HG03442 (cell line): ENCODE data around the gene SMIM5.
"Not testable (repeated sequence)": the region's sequence is repeated elsewhere in the genome, so short reads cannot be mapped to it uniquely, and the experiment has no call there.

ENCODE experiments used
- ATAC-seq: cut with Tn5 transposase; IDR thresholded peaks from one replicate; pipeline ENCODE4 v1.9.1; 2021; ENCODE audit warnings: mild to moderate bottlenecking, moderate library complexity; ENCODE audit not compliant: unreplicated experiment

The SMIM5 gene, protein sequence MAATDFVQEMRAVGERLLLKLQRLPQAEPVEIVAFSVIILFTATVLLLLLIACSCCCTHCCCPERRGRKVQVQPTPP

DNA sequence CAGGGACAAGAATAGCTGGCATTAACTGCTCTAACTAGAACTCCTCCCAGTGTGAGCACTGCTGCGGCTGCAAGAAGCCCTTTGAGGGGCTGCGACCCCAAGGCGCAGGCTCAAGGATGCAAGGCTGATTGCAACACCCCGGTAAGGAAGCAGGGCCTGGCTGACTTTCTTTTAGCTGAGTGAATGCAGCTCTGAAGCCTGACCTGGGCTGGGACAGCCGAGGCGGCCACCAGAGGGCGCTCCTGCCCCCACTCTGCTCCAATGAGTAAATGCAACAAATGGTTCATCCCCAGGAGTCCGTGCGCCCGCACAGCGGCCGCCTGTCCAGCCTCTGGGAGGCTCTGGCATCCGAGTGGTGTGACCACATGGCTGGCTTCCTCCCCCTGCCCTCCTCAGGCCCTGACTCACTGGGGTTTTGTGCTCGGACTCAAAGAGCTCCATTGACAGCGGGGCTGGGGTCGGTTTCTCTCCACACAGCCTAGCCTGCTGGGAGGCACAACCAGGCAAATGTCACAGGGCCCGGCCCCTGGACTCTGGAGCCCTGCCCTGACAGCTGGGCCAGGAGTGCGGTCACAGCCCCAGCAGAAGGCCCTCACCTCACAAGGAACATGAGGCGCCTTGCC, at the start of gene SMIM5:
Gene SMIM5, plus strand, starts transcription at position 572 of the 623 bp plus-strand sequence. CDS start 6,768 bp downstream, outside the sequence.
- no peak for ATAC-seq

DNA sequence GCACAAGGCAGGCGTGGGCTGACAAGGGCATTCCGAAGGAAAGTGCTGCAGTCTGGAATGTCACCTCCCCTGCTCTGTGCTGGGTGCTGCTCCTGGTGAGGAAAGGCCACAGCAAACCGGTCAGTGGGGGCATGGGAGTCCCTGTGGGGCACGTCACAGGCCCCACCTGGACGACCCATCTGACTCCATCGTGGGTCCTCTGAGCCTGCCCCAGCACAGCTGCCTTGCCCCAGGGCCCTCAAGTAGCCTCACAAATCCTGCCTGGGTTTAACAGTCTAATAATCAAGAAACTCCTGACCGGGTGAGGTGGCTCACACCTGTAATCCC, 48.4 kb upstream of the SMIM5 start:
- no peak for ATAC-seq

DNA sequence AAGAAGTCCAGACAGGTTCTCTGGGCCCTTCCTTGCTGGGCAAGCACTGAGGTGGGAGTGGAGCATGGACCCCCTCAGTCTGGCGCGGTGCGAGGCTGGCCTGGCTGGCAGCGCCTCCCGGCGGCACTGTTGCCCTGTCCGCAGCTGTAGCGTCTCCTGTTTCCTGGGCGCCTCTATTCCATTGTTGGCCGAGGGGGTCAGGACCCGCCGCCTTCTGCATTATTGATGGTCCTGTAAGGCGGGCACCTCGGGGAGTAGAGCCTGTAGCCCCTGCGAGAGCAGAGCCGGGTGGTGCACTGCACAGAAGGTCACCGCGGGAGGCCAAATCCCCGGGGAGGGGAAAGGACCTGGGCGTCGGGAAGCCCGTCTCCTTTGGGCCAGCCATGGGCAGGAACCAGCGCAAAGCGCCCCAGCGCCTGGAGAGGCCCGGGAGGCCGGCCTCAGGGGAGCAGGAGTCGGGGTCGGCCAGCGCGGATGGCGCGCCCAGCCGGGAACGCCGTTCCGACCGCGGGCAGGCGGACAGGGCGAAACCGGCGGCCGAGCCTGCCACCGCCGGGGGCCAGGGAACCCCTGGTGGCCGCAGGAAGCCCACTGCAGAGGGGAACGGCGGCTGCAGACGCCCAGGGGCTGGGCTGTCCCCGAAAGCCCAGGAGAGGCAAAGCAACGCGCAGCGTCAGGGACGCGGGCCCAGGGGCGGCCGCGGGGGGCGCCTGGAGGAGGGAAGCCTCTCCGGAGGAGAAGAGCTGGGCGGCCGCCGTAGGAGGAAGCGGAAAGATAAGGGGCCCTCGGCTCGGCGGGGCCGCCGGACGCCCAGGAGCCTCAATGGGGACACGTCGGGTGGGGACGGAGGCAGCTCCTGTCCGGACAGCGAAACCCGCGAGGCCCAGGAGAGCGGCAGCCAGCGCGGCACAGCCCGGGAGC, 45.3 kb upstream of the SMIM5 start, which contains the start of gene MYO15B:
Gene MYO15B, plus strand, starts transcription at position 126 of the 921 bp plus-strand sequence. Its CDS starts 258 bp downstream, at position 384.
- no peak for ATAC-seq

DNA sequence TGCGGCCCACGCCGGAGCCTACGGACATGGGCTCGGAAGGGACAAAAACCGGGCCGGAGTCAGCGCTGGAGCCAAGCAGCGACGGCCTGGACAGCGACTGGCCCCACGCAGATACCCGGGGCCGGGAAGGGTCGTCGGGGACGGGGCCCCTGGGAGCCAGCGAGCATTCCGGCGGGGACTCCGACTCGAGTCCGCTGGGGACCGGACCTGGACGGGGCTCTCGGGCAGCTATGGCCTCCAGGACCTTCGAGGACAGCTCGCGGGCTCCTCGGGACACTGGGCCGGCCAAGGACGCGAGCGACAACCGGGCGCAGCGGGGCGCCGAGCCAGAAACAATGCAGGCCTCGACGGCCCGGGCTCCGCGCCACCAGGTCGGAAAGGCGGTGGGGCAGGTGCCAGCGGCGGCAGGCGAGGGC, 44.6 kb upstream of the SMIM5 start:
- peak; percentile 30 for ATAC-seq

DNA sequence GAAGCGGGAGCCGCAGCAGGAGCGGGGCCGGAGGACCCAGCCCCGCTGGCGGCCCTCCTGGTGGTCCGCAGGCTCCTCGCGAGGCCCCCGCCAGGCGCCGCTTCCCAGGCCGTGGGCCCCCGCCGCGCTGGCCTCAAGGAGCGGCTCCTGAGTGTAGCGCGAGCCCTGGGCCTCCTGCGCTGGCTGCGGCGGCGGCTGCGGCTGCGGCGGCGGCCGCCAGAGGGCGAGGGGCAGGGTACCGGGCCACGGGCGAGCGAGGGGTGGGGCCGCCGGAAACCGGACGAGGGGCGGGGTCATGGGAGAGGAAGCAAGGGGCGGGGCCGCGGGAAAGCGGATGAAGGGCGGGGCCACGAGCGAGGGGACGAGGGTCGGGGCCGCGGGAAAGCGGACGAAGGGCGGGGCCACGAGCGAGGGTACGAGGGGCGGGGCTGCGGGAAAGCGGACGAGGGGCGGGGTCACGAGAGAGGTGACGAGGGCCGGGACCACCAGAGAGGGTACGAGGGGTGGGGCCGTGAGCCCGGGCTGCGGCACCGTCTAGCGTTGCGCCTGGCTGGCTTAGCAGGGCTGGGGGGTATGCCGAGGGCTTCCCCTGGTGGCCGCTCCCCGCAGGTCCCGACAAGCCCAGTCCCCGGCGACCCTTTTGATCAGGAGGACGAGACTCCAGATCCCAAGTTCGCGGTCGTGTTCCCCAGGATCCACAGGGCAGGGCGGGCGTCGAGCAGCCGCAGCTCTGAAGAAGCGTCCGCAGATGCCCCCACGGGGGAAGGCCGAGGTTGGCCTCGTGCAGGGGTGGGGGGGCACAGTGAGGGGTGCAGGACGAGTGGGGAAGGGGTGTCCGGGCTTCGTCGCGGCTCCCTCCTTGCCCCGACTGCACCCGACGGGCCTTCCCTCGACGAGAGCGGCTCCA, 44.0 kb upstream of the SMIM5 start:
- ATAC-seq, result peak; percentile 66

DNA sequence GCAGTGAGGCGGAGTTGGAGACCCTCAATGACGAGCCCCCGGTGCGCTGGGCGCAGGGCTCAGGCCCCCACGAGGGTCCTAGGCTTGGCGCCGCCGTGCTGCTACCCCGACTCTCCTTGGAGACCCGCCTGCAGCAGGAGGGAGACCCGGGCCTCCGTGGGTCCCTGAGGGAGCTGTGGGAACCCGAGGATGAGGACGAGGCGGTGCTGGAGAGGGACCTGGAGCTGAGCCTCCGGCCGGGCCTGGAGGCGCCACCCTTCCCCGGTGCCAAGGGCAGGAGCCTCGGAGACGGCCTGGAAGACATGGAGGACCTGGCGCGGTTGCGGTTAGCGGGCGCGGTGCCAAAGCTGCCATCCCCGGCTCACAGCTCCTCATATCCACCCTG, 43.3 kb upstream of the SMIM5 start:
- no peak for ATAC-seq

DNA sequence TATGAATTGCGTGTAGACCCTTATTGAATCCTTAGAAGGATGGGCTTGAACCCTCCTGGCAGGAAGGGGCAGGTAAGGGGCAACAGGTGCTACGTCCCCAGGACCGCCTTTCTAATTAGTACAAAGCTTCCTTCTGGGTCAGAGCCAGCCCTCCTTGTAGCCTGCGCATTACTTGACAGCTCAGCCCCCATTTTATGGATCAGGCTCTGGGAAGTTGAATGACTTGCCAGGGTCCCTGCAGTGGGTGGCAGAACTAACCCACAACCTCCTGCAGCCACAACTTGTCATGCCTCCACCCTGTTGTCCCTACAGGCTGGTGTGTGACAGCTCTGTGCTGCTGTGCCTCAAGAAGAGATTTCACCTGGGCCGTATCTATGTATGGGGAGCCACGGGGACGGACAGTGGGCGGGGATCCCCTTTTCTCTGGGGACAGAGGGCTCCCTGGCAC, 42.9 kb upstream of the SMIM5 start:
- ATAC-seq, result no peak

DNA sequence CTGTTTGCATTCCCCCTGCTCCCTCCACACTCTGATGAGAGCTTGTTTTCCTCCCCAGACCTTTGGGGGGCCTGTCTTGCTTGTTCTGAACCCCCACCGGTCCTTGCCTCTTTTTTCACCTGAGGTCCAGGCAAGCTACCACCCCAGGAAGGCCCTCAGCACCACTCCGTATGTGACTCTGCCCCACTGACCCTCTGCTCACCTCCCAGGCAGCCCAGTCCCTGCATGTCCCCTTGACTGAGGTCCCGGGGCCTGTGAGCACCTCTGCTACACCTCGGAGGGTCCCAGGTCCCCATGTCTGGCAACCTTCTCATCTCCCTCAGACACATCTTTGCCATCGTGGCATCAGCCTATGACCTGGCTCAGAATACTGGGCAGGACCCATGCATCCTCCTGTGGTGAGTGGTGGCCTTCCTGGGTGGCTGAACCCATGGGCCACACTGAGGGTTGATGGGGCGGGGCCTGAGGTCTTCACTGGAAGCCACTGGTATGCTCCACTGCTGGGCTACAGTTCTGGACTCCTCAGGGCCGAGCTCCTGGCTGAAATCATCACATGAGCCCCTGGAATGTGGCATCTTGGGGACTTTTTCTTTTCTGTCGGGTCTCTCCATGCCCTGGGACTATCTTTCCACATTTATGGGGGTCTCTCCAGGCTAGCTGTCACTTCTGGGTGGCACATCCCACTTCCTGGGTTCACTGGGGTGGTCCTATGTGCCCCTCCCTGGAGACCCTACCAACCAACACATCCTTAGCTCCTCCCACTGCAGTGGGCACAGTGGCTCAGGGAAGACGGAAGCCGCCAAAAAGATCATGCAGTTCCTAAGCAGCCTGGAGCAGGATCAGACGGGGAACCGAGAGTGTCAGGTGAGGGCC, 42.1 kb upstream of the SMIM5 start:
- no peak for ATAC-seq

DNA sequence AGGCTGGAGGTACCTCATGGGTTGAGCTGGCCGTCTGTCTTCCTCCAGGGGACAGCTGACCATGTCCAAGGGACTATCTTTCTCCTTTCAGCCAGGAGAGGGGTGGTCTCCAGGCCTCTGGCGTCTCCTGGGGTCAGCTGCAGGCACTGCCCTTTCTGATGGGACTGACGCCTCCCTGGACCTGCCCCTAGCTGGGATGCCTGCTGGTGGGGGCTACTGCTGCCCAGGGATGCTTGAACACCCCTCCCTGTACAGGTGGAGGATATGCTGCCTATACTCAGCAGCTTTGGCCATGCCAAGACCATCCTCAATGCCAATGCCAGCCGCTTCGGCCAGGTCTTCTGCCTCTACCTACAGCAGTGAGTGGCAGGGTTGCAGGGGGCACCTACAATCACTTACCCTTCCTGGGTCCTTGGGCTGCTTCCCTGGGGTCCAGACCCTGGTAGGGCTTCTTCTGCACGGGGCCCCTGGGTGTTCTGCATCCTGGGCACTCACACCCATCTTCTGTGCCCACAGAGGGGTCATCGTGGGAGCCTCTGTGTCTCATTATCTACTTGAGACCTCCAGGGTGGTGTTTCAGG, 41.4 kb upstream of the SMIM5 start:
- no peak for ATAC-seq

DNA sequence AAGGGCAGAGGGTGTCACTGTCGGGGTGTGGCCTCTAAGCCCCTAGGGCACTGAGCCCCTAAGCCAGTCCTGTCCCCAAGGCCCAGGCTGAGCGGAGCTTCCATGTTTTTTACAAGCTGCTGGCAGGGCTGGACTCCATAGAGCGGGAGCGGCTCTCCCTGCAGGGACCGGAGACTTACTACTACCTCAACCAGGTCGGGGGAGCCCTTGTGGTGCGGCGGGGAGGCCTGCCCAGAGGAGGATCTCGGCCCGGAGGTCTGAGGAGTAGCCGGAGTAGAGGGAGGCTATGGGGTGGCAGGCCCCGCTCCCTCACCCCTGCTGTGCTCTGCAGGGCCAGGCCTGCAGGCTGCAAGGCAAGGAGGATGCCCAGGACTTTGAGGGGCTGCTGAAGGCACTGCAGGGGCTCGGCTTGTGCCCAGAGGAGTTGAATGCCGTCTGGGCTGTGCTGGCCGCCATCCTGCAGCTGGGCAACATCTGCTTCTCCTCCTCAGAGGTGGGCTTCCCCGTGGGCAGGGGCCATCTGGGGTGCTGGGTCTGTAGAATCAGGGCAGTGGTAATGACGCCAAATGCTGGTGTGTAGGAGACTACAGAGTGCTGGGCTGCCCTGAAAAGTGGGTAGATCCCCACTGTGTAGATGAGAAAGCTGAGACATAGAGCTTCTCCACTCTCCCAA, 40.8 kb upstream of the SMIM5 start:
- no peak for ATAC-seq

DNA sequence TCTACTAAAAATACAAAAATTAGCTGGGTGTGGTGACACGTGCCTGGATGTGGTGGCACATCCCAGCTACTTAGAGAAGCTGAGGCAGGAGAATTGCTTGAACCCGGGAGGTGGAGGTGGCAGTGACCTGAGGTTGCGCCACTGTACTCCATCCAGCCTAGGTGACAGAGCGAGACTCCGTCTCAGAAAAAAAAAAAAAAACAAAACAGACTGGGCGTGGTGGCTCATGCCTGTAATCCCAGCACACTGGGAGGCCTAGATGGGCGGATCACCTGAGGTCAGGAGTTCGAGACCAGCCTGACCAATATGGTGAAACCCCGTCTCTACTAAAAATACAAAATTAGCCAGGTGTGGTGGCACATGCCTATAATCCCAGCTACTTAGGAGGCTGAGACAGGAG, 39.8 kb upstream of the SMIM5 start:
- not testable (repeated sequence) for ATAC-seq

DNA sequence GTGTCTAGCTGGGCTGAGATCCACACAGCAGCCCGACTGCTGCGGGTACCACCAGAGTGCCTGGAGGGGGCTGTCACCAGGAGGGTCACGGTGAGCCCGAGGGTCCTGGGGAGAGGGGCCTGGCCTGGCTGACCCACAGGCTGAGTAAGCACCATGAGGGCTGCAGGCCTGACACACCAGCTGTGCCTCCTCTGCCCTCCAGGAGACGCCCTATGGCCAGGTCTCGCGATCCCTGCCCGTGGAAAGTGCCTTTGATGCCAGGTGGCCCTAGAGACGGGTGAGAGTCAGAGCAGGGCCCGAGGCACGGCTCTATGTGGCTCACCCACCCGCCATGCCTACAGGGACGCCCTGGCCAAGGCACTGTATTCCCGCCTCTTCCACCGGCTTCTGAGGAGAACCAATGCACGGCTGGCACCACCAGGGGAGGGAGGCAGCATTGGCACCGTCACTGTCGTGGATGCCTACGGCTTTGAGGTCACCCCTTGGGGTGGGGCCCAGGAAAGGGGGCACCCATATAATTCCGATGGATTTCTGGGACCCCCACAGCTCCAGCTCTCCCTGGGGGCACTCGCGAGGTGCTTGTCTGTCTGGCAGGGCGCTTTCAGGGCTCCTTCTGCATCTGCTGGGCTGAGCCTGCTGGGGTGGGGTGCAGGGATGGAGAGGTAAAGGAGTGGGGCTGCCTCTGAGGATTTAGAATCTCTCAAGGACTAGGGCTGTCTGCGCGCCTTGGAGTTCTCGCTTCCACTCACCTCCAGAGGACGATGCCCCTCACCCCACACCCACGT, 38.5 kb upstream of the SMIM5 start:
- no peak for ATAC-seq

DNA sequence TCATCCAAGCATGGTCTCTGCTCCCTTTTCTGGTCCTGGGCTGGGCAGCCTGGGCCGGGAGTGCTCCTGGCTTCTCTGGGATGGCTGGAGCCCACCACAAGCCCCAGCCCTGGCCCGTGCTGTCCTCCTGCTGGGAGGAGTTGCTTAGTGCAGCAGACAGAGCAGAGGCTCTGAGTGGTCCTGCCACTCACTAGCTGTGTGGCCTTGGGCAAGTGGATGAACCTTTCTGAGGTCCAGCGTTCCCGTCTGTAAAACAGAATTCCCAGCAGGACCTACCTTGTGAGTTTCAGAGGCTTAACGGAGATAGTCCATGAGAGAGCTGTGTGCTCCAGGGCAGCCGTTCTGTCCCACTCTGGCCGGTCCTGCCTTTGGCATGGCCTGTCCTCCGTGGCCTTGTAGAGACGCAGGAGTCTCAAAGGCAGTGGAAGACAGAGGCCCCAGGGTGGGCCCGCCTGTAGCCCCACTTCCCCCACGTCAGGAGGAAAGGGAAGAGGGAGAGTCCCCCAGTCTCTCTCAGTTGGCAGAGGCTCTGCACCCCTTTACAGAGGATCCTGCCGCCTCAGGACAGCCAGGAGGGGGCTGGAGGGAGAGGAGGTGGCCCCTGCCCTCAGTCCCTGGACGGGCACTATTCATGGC, 37.8 kb upstream of the SMIM5 start:
- ATAC-seq, result no peak

DNA sequence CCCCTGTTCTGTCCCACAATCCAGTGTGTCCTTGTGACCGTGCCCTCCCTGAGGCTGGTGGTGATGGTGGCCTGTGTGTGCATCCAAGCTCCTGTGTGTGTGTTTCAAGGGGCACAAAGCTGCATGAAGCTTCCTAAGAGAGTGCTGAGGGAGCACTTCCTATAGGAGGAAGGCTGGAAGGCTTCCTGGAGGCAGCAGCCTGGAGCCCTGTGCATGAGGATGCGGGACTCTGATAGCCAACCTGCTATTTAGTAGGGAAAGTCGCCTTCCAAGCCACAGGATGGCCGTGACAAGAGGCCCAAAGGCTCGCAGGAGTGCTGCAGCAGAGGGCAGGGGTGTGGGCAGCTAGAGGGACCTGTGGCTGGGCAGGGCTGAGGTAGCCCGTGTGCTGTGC, 37.3 kb upstream of the SMIM5 start:
- no peak for ATAC-seq

DNA sequence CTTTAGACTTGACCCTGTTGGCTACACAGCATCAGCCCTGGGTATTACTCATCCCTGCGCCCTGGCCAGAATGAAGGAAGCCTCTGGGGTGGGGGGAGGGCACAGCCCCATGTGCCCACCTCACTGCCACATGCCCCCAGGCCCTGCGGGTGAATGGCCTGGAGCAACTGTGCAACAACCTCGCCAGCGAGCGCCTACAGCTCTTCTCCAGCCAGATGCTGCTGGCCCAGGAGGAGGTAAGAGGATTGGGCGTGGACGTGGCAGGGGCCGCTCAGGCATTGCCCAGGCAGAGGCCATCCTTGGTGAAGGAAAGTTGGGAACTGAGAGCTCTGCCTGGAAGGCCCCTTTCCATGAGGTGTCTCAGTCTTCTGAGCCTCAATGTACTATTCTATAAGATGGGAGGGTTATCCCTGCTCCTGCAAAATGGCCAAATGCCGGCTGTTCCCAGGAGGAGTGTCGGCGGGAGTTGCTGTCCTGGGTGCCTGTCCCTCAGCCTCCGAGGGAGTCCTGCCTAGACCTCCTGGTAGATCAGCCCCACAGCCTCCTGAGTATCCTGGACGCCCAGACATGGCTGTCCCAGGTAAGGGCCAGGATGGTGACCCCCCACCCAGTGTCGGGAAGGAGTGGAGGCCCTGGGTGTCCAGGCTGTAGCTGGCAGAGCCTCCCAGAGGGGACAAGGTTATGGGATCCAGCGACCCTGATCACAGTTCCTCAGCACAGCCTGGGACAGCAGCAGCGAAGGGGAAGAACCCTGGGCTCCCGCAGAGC, 36.7 kb upstream of the SMIM5 start:
- no peak for ATAC-seq

DNA sequence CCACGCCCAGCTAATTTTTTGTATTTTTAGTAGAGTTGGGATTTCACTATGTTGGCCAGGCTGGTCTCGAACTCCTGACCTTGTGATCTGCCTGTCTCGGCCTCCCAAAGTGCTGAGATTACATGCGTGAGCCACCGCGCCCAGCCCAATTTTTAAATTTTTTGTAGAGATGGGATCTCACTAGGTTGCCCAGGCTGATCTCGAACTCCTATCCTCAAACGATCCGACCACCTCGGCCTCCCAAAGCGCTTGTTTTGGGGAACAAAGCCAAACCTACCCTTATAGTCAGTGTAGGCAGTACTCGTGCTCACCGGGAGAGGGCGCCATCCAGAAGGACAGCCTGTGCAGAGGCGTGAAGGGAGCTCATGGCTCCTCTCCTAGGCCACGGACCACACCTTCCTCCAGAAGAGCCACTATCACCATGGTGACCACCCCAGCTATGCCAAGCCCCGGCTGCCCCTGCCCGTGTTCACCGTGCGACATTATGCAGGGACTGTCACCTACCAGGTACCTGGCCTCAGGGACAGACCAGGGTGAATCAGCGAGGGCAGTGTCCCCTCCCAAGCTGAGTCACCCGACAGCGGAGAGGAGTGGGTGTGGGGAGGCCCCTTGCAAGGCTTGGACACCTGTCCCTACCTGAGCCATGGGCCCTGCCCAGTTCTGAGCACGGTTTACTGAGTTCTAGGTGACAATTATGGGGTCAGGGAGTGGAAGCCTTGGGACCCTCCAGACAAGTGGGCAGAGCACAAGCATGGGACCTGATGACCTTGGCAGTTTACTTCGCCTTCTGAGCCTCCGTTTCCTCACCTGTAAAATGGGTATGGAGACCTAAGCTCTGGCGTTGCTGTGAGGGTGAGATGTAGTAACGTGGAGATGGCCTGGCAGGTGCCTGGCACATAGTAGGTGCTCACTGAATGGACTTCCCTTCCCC, 31.9 kb upstream of the SMIM5 start:
- ATAC-seq, result no peak
